GM10248 (cell line): ENCODE measurements around the gene EHBP1L1.

ENCODE experiments used
- CTCF ChIA-PET: fragments of 300-600 bp; sonication (Branson Sonifier 250); formaldehyde crosslinking; extraction: SDS; loops from one replicate; lab custom pipeline; 2021; ENCODE audit warnings: antibody characterized with exemption; lab: Yijun Ruan, JAX
- POLR2A ChIA-PET: fragments of 350-650 bp; sonication (Branson Sonifier 250); formaldehyde crosslinking; extraction: SDS; loops from one replicate; lab custom pipeline; 2020; ENCODE audit warnings: antibody characterized with exemption; lab: Yijun Ruan, JAX
- DNase-seq: peaks from one replicate; pipeline ENCODE4 v3.0.0; 2012; ENCODE audit errors: extremely low spot score
- TF ChIP-seq, protein P1 (sequence below): IDR thresholded peaks from 2 replicates; pipeline ENCODE4 v1.5.1; 2012; ENCODE audit warnings: mild to moderate bottlenecking, low read depth; ENCODE audit errors: extremely low read depth, missing control alignments, control extremely low read depth

Gene EHBP1L1

GRCh38 chr11:65572356-65573051 lies 3.3 kb upstream of the EHBP1L1 start, which contains the start of gene FAM89B:
TSS of gene FAM89B (plus strand) at chr11:65572538. CDS start at chr11:65572670, 132 bp downstream.
- peak; percentile 81 for DNase-seq
- TF ChIP-seq, protein P1, sequence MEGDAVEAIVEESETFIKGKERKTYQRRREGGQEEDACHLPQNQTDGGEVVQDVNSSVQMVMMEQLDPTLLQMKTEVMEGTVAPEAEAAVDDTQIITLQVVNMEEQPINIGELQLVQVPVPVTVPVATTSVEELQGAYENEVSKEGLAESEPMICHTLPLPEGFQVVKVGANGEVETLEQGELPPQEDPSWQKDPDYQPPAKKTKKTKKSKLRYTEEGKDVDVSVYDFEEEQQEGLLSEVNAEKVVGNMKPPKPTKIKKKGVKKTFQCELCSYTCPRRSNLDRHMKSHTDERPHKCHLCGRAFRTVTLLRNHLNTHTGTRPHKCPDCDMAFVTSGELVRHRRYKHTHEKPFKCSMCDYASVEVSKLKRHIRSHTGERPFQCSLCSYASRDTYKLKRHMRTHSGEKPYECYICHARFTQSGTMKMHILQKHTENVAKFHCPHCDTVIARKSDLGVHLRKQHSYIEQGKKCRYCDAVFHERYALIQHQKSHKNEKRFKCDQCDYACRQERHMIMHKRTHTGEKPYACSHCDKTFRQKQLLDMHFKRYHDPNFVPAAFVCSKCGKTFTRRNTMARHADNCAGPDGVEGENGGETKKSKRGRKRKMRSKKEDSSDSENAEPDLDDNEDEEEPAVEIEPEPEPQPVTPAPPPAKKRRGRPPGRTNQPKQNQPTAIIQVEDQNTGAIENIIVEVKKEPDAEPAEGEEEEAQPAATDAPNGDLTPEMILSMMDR = no peak
- POLR2A ChIA-PET = interaction anchor here (0.5 to 1.6 kb wide), 4 partner anchors 15 to 239 kb away, joined by 3 to 6 read pairs (median 4); partner anchors contain the start of genes DPF2, NEAT1 and PCNX3
- CTCF ChIA-PET = interaction anchor here (0.8 to 4.8 kb wide), 19 partner anchors 9 to 490 kb away, joined by 3 to 67 read pairs (median 4); partner anchors contain the start of genes MUS81, PCNX3 and SIPA1

- ChIA-PET POLR2A (interaction anchor here (1.0 to 1.6 kb wide), 3 partner anchors 14 to 151 kb away, joined by 4 to 6 read pairs (median 4); partner anchors contain the start of genes NEAT1 and PCNX3), CTCF (interaction anchor here (0.7 to 4.8 kb wide), 17 partner anchors 8 to 286 kb away, joined by 3 to 67 read pairs (median 4); partner anchors contain the start of genes MUS81, PCNX3 and SIPA1)
- no peak for DNase-seq
- TF ChIP-seq, protein P1 = no peak
Observed at GRCh38 chr11:65573391-65574079, 2.3 kb upstream of the EHBP1L1 start.

GRCh38 chr11:65574109-65574810 lies 1.6 kb upstream of the EHBP1L1 start:
- peak; percentile 94 for DNase-seq
- TF ChIP-seq, protein P1 = peak; percentile 72
- POLR2A ChIA-PET = interaction anchor here (1.6 kb wide), 1 partner anchor 41 kb away, joined by 4 read pairs; the partner anchor contains the start of gene PCNX3
- CTCF ChIA-PET = interaction anchor here (0.7 to 22.1 kb wide), 12 partner anchors 13 to 158 kb away, joined by 3 to 351 read pairs (median 6); partner anchors contain the start of genes KCNK7, MAP3K11, PCNX3 and SIPA1

DNA sequence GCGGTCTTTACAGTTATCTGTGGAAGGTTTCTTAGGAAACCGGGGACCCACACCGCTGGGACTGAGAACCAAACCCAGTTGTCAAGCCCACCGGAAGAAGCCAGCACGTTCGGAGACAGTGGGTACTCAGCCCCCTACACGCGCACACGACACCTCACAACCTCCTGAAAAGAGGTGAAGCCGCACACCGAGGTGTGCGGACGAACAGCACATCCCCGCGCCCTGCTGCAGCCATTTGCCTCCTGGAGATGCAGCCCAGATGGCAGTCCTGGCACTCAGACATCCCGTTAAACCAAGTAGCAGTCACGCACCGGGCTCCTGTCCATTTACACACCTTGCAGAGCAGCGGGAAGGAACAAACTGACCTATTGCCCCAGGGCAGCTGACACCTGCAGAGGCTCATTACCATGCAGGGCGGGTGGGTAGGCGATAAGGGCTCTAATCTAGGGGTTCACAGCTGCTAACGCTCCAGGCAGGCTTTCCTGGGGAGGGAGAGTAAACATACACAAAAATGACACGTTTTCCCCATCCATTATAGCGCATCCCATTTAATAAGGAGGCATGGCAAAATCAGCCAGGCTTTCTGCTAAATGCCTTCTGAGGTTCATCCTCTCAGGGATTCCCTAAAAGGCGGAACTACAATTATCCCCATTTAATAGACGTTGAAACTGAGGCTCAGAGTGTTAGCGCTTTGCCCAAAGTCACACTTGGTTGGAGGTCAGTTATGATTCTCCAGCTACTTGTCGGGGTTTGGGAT lies 864 bp upstream of the EHBP1L1 start:
- TF ChIP-seq, protein P1 = no peak
- DNase-seq = no peak
- ChIA-PET POLR2A (interaction anchor here (1.1 to 2.4 kb wide), 3 partner anchors 11 to 152 kb away, joined by 5 to 8 read pairs (median 5); partner anchors contain the start of gene NEAT1), CTCF (interaction anchor here (1.3 to 22.1 kb wide), 5 partner anchors 9 to 159 kb away, joined by 3 to 351 read pairs (median 12); partner anchors contain the start of genes KCNK7, MAP3K11 and PCNX3)

DNA sequence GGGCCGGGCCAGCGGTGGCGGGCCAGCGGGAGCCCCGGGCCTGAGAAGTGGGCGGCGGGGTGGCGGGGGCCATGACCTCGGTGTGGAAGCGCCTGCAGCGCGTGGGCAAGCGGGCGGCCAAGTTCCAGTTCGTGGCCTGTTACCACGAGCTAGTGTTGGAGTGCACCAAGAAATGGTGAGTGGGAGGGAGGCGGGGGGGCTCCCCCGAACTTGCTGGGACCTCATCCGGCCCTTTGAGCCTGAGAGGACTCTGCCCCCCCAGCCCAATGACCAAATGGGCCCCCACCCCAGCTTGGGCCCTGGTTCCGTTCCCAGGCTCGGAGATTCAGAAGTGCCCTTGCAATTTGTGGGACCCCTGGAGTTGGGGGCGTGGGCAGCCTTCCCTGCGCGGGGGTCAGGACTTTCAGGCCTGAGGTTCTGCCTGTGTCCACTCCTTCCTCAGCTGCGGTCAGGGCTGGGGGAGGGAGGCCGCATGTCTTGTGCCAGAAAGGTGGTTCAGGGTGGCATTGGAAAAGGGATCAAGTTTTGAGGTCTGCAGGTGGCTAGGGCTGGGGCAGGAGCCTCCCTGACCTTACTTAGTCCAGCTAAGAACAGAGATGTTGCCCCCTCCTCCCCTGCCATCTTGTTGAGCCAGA lies 496 bp downstream of the EHBP1L1 start:
- TF ChIP-seq, protein P1 = no peak
- peak; percentile 52 for DNase-seq
- ChIA-PET POLR2A (interaction anchor here (0.9 to 2.4 kb wide), 5 partner anchors 10 to 154 kb away, joined by 3 to 9 read pairs (median 5); partner anchors contain the start of gene NEAT1), CTCF (interaction anchor here (1.7 to 22.1 kb wide), 5 partner anchors 10 to 39 kb away, joined by 5 to 351 read pairs (median 12); partner anchors contain the start of genes KCNK7, MAP3K11 and PCNX3)
